Endodermal cell (in vitro differentiated cells): ENCODE measurements around the gene ABL1. TPM values are rescaled to one million over a fixed set of nuclear protein-coding genes. Genes with fewer than 3 reads are reported as not detected.

Experiments used
- DNase-seq: peaks from one replicate; pipeline ENCODE4 v3.0.0-alpha.2; 2017
- H3K27ac ChIP-seq: 2 replicates; pipeline ENCODE4 v1.5.1; 2013; ENCODE audit warnings: mild to moderate bottlenecking, low read depth, low read length, moderate library complexity
- H3K27me3 ChIP-seq: 2 replicates; pipeline ENCODE4 v1.6.1; 2013; ENCODE audit warnings: mild to moderate bottlenecking, low read length, moderate library complexity; ENCODE audit not compliant: insufficient read depth, control insufficient read depth, poor library complexity, severe bottlenecking
- H3K36me3 ChIP-seq: 2 replicates; pipeline ENCODE4 v1.7.0; 2013; ENCODE audit warnings: mild to moderate bottlenecking, low read length, moderate library complexity; ENCODE audit not compliant: control insufficient read depth, insufficient read depth
- H3K4me1 ChIP-seq: one replicate; pipeline ENCODE4 v1.7.0; 2013; ENCODE audit warnings: low read length; ENCODE audit not compliant: control insufficient read depth, insufficient read depth
- H3K4me3 ChIP-seq: 2 replicates; pipeline ENCODE4 v1.5.1; 2013; ENCODE audit warnings: mild to moderate bottlenecking, low read length, moderate library complexity
- H3K9ac ChIP-seq: 2 replicates; pipeline ENCODE4 v1.6.1; 2013; ENCODE audit warnings: mild to moderate bottlenecking, low read length, moderate library complexity; ENCODE audit not compliant: poor library complexity, severe bottlenecking; ENCODE audit errors: extremely low read depth
- H3K9me3 ChIP-seq: 2 replicates; pipeline ENCODE4 v1.6.1; 2013; ENCODE audit warnings: mild to moderate bottlenecking, low read length, moderate library complexity; ENCODE audit not compliant: control insufficient read depth
- H3K27ac Mint-ChIP-seq: 2 replicates; pipeline ENCODE4 v1.8.0; 2020; ENCODE audit warnings: mixed read lengths
- H3K27me3 Mint-ChIP-seq: 2 replicates; pipeline ENCODE4 v1.8.0; 2021; ENCODE audit warnings: mild to moderate bottlenecking, mixed read lengths; ENCODE audit not compliant: insufficient read depth
- H3K36me3 Mint-ChIP-seq: 2 replicates; pipeline ENCODE4 v1.8.0; 2020; ENCODE audit warnings: low read depth, mixed read lengths
- H3K4me1 Mint-ChIP-seq: 2 replicates; pipeline ENCODE4 v1.8.0; 2020; ENCODE audit warnings: mixed read lengths
- H3K4me3 Mint-ChIP-seq: 2 replicates; pipeline ENCODE4 v1.8.0; 2020; ENCODE audit warnings: mild to moderate bottlenecking, moderate library complexity, mixed read lengths
- H3K9me3 Mint-ChIP-seq: 2 replicates; pipeline ENCODE4 v1.8.0; 2020; ENCODE audit warnings: mild to moderate bottlenecking, mixed read lengths
- WGBS, 2 experiments: methylation state at CpG; one replicate each; pipeline versions ENCODE4 v1.1.5 to v1.1.7; 2013; ENCODE audit warnings: missing lambda C conversion rate in 2 of 2, mixed read lengths in 1 of 2; ENCODE audit not compliant: insufficient coverage in 1 of 2, insufficient read length in 1 of 2; 5-methylcytosine and 5-hydroxymethylcytosine counted together
- total RNA-seq, 2 donors: library from RNA; stranded (reverse); fragmentation: NEBNext Ultra II Directional in 1 of 2; extraction: Animal tissue kit (Norgen Biotek cat#: 25700) in 1 of 2; gene quantifications; 2 replicates in 1 of 2; 3 replicates in 1 of 2; pipeline ENCODE4 v1.2.1, GENCODE V29; 2021
- TF ChIP-seq, protein P1 (sequence below): fragments of 200-600 bp; sonication (generic); conservative IDR thresholded peaks from 2 replicates; pipeline ENCODE4 v1.5.0; 2021; ENCODE audit warnings: antibody characterized with exemption, mild to moderate bottlenecking

Gene ABL1
- total RNA-seq, 2 donors from 2014 or later, result 78.8 to 94.1 TPM

DNA sequence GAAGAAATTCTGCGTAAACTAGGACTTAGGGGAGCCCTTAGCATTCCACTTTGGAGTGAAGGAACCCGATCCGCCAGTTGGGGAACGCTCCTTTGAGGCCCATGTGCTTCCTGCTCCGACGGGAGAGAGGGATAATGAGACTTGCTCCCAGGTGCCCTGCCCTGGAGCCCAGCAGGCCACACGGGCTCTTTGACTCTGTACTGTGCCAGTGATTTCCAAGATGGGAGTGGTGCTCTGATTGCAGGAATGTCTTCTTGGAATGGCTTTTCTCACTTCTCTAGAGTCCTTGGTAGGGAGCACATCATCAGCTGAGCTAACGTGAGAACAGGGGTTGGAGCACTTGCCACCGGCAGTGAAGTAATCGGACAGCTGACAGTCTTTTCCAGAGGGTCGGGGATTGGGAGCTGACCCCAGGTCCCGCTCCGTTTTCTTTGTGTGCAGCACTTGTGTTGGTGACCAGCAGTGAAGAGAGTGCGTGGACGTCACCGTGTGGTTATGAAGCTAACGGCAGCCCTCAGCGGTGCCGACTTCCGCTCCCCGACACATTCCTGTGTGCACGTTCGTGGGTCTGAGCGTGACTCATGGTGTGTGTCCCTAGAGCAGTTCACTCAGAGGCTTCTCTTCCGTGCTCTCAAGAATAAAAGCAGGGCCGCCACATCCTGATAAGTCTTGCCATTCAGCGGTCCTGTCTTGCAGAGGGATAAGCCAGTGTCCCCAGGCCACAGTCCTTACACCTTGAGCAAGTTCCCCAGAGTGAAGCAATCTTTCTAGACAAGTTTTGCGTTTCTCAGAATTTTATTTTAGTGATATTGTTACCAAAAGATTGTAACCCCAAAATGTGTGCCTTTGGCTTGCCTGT lies 25.6 kb downstream of the ABL1 start:
- no peak for DNase-seq
- Mint-ChIP-seq H3K4me1 (peaks cover 20% of the 10 kb centered on the region), H3K27ac (peak overlapping the region; percentile 49), H3K27me3 (no peaks in the 10 kb centered on the region), H3K4me3 (no peak overlapping the region), H3K36me3 (peaks cover 41% of the 10 kb centered on the region), H3K9me3 (no peaks in the 10 kb centered on the region)
- Histone ChIP-seq H3K4me3 (no peak overlapping the region), H3K27ac (peak overlapping the region; percentile 19), H3K4me1 (no peaks in the 10 kb centered on the region), H3K9ac (no peak overlapping the region), H3K36me3 (peaks cover 59% of the 10 kb centered on the region), H3K27me3 (no peaks in the 10 kb centered on the region), H3K9me3 (no peaks in the 10 kb centered on the region)
- WGBS, 2 experiments, result 91 to 95% methylated on average over 27 to 28 of the region's 28 CpGs
- TF ChIP-seq, protein P1, sequence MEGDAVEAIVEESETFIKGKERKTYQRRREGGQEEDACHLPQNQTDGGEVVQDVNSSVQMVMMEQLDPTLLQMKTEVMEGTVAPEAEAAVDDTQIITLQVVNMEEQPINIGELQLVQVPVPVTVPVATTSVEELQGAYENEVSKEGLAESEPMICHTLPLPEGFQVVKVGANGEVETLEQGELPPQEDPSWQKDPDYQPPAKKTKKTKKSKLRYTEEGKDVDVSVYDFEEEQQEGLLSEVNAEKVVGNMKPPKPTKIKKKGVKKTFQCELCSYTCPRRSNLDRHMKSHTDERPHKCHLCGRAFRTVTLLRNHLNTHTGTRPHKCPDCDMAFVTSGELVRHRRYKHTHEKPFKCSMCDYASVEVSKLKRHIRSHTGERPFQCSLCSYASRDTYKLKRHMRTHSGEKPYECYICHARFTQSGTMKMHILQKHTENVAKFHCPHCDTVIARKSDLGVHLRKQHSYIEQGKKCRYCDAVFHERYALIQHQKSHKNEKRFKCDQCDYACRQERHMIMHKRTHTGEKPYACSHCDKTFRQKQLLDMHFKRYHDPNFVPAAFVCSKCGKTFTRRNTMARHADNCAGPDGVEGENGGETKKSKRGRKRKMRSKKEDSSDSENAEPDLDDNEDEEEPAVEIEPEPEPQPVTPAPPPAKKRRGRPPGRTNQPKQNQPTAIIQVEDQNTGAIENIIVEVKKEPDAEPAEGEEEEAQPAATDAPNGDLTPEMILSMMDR, result no peak

GRCh38 chr9:130861372-130862180 lies 26.5 kb downstream of the ABL1 start:
- Histone ChIP-seq H3K4me1 (no peaks in the 10 kb centered on the region), H3K9ac (no peak overlapping the region), H3K36me3 (peaks cover 51% of the 10 kb centered on the region), H3K27ac (no peak overlapping the region), H3K27me3 (no peaks in the 10 kb centered on the region), H3K9me3 (no peaks in the 10 kb centered on the region), H3K4me3 (no peak overlapping the region)
- H3K27ac Mint-ChIP-seq, result no peak overlapping the region
- H3K4me3 Mint-ChIP-seq, result no peak overlapping the region
- peaks cover 38% of the 10 kb centered on the region for H3K36me3 Mint-ChIP-seq
- TF ChIP-seq, protein P1, result no peak
- H3K4me1 Mint-ChIP-seq, result peaks cover 20% of the 10 kb centered on the region
- no peaks in the 10 kb centered on the region for H3K27me3 Mint-ChIP-seq
- WGBS, 2 experiments, result 91% methylated on average over 7 of the region's 8 CpGs; no CpG with 5 or more reads in 1 of the 2 experiments
- DNase-seq, result no peak
- H3K9me3 Mint-ChIP-seq, result no peaks in the 10 kb centered on the region

DNA sequence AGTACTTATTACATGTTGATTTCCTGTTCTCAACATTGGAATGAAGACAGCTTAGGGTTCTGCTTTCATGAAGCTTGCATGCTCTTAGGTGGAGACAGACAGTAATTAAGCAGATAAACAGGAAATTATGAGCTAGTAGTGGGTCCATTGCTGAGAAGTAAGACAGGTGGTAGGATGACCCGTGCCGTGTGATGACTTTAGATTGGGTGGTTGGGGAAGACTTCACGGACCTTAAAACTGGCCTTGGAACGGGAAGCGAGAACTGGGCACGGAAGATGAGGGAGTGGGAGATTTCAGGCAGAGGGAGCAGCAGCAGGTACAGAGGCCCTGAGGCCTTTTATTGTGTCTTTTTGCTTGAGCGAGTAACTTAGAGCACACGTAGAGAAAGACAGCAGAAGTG lies 27.2 kb downstream of the ABL1 start:
- no peak overlapping the region for H3K27ac ChIP-seq
- no peak overlapping the region for H3K4me3 ChIP-seq
- H3K27me3 ChIP-seq, result no peaks in the 10 kb centered on the region
- no peaks in the 10 kb centered on the region for H3K4me1 ChIP-seq
- no peaks in the 10 kb centered on the region for H3K9me3 Mint-ChIP-seq
- H3K9me3 ChIP-seq, result no peaks in the 10 kb centered on the region
- 94 to 99% methylated on average over 8 of the region's 8 CpGs for WGBS, 2 experiments
- H3K27ac Mint-ChIP-seq, result peak overlapping the region; percentile 7
- no peak overlapping the region for H3K4me3 Mint-ChIP-seq
- H3K9ac ChIP-seq, result no peak overlapping the region
- H3K36me3 Mint-ChIP-seq, result peaks cover 35% of the 10 kb centered on the region
- H3K36me3 ChIP-seq, result peaks cover 48% of the 10 kb centered on the region
- no peaks in the 10 kb centered on the region for H3K27me3 Mint-ChIP-seq
- TF ChIP-seq, protein P1, result no peak
- peaks cover 20% of the 10 kb centered on the region for H3K4me1 Mint-ChIP-seq
- DNase-seq, result no peak
